B cell (primary cell): ENCODE measurements around the gene ADAMTS5.

ENCODE experiments used
- EZH2 ChIP-seq: IDR thresholded peaks from 2 replicates; pipeline ENCODE4 v1.6.1; 2012; ENCODE audit warnings: borderline replicate concordance, low read depth, mild to moderate bottlenecking, moderate library complexity, low read length; ENCODE audit not compliant: insufficient read depth, poor library complexity, severe bottlenecking
- TF ChIP-seq, protein P1 (sequence below): fragments of 200-600 bp; IDR thresholded peaks from one replicate; pipeline ENCODE4 v1.8.0; 2022; ENCODE audit warnings: antibody characterized with exemption, mild to moderate bottlenecking

DNA sequence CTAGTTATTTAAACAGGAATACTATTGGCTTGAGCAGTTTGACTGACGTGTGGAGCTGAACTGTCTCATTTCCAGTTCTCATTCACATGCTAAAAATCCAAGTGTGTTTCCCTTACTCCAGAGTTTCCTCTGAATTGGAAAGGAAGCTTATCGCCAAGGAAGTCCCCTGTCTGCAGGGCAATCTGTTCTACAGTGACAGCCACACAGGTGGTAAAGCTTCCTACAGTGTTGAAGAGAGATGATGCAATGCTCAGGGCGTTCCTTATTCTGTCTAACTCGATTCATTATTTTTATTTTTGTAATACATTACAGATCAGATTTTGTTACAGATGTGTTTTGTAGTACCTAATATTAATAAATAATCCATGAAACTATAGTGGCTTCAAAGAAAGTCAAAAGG is 41.3 kb downstream of the ADAMTS5 start:
- TF ChIP-seq, protein P1, sequence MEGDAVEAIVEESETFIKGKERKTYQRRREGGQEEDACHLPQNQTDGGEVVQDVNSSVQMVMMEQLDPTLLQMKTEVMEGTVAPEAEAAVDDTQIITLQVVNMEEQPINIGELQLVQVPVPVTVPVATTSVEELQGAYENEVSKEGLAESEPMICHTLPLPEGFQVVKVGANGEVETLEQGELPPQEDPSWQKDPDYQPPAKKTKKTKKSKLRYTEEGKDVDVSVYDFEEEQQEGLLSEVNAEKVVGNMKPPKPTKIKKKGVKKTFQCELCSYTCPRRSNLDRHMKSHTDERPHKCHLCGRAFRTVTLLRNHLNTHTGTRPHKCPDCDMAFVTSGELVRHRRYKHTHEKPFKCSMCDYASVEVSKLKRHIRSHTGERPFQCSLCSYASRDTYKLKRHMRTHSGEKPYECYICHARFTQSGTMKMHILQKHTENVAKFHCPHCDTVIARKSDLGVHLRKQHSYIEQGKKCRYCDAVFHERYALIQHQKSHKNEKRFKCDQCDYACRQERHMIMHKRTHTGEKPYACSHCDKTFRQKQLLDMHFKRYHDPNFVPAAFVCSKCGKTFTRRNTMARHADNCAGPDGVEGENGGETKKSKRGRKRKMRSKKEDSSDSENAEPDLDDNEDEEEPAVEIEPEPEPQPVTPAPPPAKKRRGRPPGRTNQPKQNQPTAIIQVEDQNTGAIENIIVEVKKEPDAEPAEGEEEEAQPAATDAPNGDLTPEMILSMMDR, result no peak
- TF ChIP-seq EZH2, result no peak
